ENCODE measurements around the gene HOXB4. TPM values are rescaled to one million over a fixed set of nuclear protein-coding genes. Genes with fewer than 3 reads are reported as not detected.
A peak's percentile ranks its signal among the peaks of the same experiment; 100 is the strongest.

HOXB4 gene
- total and polyA plus RNA-seq, 5 experiments from 2014 or later, result 0.06 to 2.3 (median 0.95) TPM; not detected in 1

- Mint-ChIP-seq H3K36me3 (peaks cover 0 to 4% (median 0%) of the 10 kb centered on the region in 3 donors), H3K4me1 (peaks cover 25 to 51% (median 44%) of the 10 kb centered on the region in 4 donors), H3K27me3 (peaks cover 57 to 100% (median 79%) of the 10 kb centered on the region in 5 donors), H3K9me3 (no peaks in the 10 kb centered on the region), H3K4me3 (peak overlapping the region; percentile 59 to 90 (median 84)), H3K27ac (peak overlapping the region in 2 of 10 donors; percentile 13 to 53)
- ATAC-seq (peak; percentile 42 to 56), DNase-seq (peak in 3 of 10 donors; percentile 23 to 61 (median 42))
- POLR2A ChIA-PET, result interaction anchor here (1.0 to 1.1 kb wide), 2 partner anchors 12 to 21 kb away, joined by 3 to 4 read pairs; no protein-coding TSS in a partner anchor
Measured at GRCh38 chr17:48597778-48598631, 19.9 kb upstream of the HOXB4 start.

DNA sequence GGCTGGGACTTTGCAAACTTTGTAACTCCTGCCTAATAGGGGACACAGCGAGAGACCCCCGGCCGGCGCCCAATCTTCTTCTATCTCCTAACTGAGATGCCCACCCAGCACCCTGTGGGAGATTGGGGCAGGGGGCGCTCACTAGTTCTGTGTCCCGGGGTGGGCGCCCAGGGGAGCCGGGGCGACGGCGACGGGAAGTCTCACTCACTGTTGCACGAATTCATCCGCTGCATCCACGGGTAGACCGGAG lies 19.3 kb upstream of the HOXB4 start:
- Mint-ChIP-seq H3K9me3 (no peaks in the 10 kb centered on the region), H3K36me3 (peaks cover 0 to 4% (median 0%) of the 10 kb centered on the region in 3 donors), H3K27ac (peak overlapping the region in 2 of 10 donors; percentile 13 to 53), H3K4me3 (peak overlapping the region; percentile 59 to 90 (median 84)), H3K4me1 (peaks cover 29 to 51% (median 45%) of the 10 kb centered on the region in 4 donors), H3K27me3 (peaks cover 58 to 100% (median 80%) of the 10 kb centered on the region in 5 donors)
- POLR2A ChIA-PET, result interaction anchor here (1.0 kb wide), 1 partner anchor 12 kb away, joined by 4 read pairs; no protein-coding TSS in a partner anchor
- peak in 3 of 10 donors; percentile 29 to 67 (median 44) for DNase-seq
- no peak for ATAC-seq

GRCh38 chr17:48596735-48597527 lies 18.8 kb upstream of the HOXB4 start:
- DNase-seq, result peak in 1 of 10 donors; percentile 61
- POLR2A ChIA-PET, result no interaction called here
- Mint-ChIP-seq H3K9me3 (no peaks in the 10 kb centered on the region), H3K4me1 (peaks cover 29 to 52% (median 46%) of the 10 kb centered on the region in 4 donors), H3K27ac (peak overlapping the region in 3 of 10 donors; percentile 33 to 71 (median 53)), H3K36me3 (peaks cover 0 to 4% (median 0%) of the 10 kb centered on the region in 3 donors), H3K4me3 (peak overlapping the region; percentile 59 to 90 (median 84)), H3K27me3 (peaks cover 56 to 100% (median 78%) of the 10 kb centered on the region in 5 donors)
- ATAC-seq, result no peak

DNA sequence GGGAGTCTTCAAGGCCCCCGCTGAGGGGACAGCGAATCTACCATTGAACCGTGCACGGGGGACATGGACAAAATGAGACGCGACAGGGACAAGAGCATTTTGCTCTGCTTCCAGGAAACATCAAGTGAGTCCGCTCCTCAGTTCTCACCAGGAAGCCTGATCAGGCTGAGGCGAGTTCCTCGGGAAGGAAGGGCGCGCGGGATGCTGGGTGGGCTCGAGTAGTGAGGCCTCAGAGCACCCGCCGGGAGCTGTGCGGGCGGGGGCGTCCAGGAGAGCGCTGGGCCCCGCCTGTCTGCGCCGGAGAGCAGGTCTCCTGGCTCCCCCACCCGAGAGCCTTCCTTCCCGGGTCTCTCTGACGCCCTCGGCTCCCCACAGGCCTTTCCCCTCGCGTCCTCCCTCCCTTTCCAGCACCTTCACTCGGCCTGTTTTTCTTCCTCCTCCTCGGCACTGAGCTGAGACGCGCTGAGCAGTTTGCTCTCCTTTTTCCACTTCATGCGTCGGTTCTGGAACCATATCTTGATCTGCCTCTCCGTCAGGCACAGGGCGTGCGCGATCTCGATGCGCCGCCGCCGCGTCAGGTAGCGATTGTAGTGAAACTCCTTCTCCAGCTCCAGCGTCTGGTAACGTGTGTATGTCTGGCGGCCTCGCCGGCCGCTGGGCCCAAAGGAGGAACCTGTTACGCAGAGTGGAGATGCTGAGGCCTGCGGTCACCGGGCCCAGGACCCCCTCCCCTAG lies 18.0 kb upstream of the HOXB4 start:
- peak; percentile 27 to 47 for ATAC-seq
- peaks cover 29 to 52% (median 44%) of the 10 kb centered on the region in 4 donors for H3K4me1 Mint-ChIP-seq
- H3K27ac Mint-ChIP-seq, result peak overlapping the region in 1 of 10 donors; percentile 33
- H3K4me3 Mint-ChIP-seq, result peak overlapping the region; percentile 59 to 90 (median 82)
- peaks cover 0 to 4% (median 0%) of the 10 kb centered on the region in 3 donors for H3K36me3 Mint-ChIP-seq
- peak in 2 of 10 donors; percentile 33 to 38 for DNase-seq
- H3K27me3 Mint-ChIP-seq, result peaks cover 58 to 100% (median 78%) of the 10 kb centered on the region in 5 donors
- POLR2A ChIA-PET, result no interaction called here
- H3K9me3 Mint-ChIP-seq, result no peaks in the 10 kb centered on the region

GRCh38 chr17:48595278-48595999 lies 17.3 kb upstream of the HOXB4 start:
- DNase-seq (no peak), ATAC-seq (no peak)
- no peaks in the 10 kb centered on the region for H3K9me3 Mint-ChIP-seq
- POLR2A ChIA-PET, result no interaction called here
- H3K4me1 Mint-ChIP-seq, result peaks cover 29 to 52% (median 45%) of the 10 kb centered on the region in 4 donors
- H3K4me3 Mint-ChIP-seq, result peak overlapping the region in 7 of 10 donors; percentile 7 to 60 (median 30)
- H3K27ac Mint-ChIP-seq, result no peak overlapping the region
- H3K36me3 Mint-ChIP-seq, result peaks cover 0 to 4% (median 0%) of the 10 kb centered on the region in 3 donors
- H3K27me3 Mint-ChIP-seq, result peaks cover 57 to 100% (median 78%) of the 10 kb centered on the region in 5 donors

DNA sequence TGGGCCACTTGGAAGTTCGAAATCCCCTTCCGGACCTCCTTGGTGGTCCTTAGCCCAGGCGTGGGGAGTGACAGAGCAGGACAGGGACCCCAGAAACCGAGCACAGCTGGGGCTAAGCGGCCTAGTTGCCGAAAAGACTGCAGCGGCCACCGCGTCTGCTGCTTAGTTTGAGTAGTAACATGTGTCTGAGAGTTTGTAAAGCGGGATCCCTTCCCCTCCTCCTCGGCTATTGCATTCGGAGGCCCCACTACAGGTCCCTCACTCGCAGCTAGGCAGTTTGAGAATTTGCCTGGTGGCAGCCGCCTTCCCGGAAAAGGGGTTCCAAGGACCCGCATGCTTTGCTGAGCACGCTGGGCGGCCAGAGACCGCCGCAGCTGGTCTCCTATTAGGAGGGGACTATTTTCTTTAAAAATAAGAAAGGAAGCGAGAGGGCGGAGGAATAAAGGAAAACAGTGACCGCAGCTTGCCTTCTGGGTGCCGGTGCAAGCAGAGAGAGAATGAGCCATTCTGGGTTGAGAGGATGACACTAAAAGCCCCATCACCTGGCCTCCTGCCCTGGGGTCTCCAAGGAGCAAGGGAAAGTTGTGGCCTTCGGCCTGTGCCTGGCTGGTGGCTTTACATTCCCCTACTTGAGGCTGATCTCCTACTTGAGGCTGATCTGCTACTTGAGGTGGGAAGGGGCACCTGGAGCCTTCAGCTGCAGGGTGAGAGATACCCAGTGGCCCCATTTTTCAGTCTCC lies 16.6 kb upstream of the HOXB4 start:
- POLR2A ChIA-PET, result no interaction called here
- Mint-ChIP-seq H3K27ac (peak overlapping the region in 1 of 10 donors; percentile 34), H3K9me3 (no peaks in the 10 kb centered on the region), H3K4me1 (peaks cover 29 to 59% (median 49%) of the 10 kb centered on the region in 4 donors), H3K4me3 (peak overlapping the region in 2 of 10 donors; percentile 44 to 60), H3K36me3 (peaks cover 0 to 4% (median 0%) of the 10 kb centered on the region in 3 donors), H3K27me3 (peaks cover 56 to 100% (median 78%) of the 10 kb centered on the region in 5 donors)
- DNase-seq (no peak), ATAC-seq (no peak)

DNA sequence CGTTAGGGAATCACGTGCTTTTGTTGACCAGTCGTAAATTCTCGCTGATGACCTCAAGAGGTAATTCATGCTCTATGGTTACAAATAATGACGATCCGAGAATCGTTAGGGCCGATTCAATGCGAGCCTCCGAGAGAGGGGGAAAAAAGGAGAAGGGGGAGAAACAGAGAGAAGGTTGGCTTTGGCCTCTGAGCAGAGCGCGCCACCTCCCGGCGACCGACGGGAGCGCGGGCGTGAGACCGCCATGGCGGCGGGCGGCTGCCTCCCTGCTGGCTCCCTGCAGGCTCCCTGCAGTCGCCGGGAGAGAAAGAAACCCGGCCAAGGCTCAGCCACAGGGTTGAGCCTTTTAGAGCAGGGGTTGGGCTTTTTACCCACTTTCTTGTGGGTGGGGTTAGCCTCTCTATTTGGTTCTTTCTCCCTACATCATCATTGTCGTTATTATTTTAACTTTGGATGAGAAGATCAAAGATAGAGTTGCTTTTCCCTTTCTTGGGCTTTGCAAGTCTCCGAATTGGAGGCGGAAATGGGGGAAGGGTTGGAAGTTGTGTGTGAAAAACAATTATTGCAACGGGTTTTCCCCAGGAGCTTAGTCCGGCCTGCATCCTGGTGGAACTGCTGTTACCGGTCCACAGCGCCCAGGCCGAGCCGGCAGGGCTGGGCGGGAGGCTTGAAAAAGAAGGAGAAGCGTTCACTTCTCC lies 15.8 kb upstream of the HOXB4 start:
- Mint-ChIP-seq H3K9me3 (no peaks in the 10 kb centered on the region), H3K27ac (peak overlapping the region in 1 of 10 donors; percentile 37), H3K4me3 (peak overlapping the region; percentile 68 to 87 (median 82)), H3K36me3 (peaks cover 0 to 4% (median 0%) of the 10 kb centered on the region in 3 donors), H3K4me1 (peaks cover 29 to 61% (median 50%) of the 10 kb centered on the region in 4 donors), H3K27me3 (peaks cover 55 to 100% (median 76%) of the 10 kb centered on the region in 5 donors)
- POLR2A ChIA-PET, result interaction anchor here (0.8 to 1.9 kb wide), 4 partner anchors 20 to 102 kb away, joined by 3 to 8 read pairs (median 3); partner anchors contain the start of gene HOXB8
- DNase-seq (peak; percentile 67 to 83 (median 82)), ATAC-seq (peak; percentile 64 to 67)

- DNase-seq (peak in 1 of 10 donors; percentile 15), ATAC-seq (peak; percentile 28 to 42)
- H3K9me3 Mint-ChIP-seq, result no peaks in the 10 kb centered on the region
- peak within 1 kb of the TSS in 2 of 10 donors; percentile 37 to 59 for H3K27ac Mint-ChIP-seq
- POLR2A ChIA-PET, result interaction anchor here (0.8 to 1.9 kb wide), 6 partner anchors 15 to 492 kb away, joined by 3 to 8 read pairs (median 3); partner anchors contain the start of genes CBX1, HOXB4 and HOXB8
- peak within 1 kb of the TSS; percentile 68 to 87 (median 82) for H3K4me3 Mint-ChIP-seq
- H3K36me3 Mint-ChIP-seq, result peaks cover 0 to 4% (median 0%) of the 10 kb centered on the region in 3 donors
- peaks cover 29 to 57% (median 44%) of the 10 kb centered on the region in 4 donors for H3K4me1 Mint-ChIP-seq
- H3K27me3 Mint-ChIP-seq, result peaks cover 54 to 100% (median 76%) of the 10 kb centered on the region in 5 donors
Measured at GRCh38 chr17:48593126-48593829, 15.1 kb upstream of the HOXB4 start, which contains the start of gene HOXB5. Gene HOXB5 (minus strand): TSS chr17:48593779. CDS start chr17:48593682, 97 bp downstream.

GRCh38 chr17:48592577-48592976 lies 14.4 kb upstream of the HOXB4 start:
- Mint-ChIP-seq H3K27me3 (peaks cover 54 to 100% (median 75%) of the 10 kb centered on the region in 5 donors), H3K9me3 (no peaks in the 10 kb centered on the region), H3K27ac (peak overlapping the region in 1 of 10 donors; percentile 13), H3K36me3 (peaks cover 0 to 4% (median 0%) of the 10 kb centered on the region in 3 donors), H3K4me3 (peak overlapping the region; percentile 68 to 87 (median 82)), H3K4me1 (peaks cover 24 to 50% (median 37%) of the 10 kb centered on the region in 4 donors)
- ATAC-seq, result peak; percentile 34 to 48
- peak in 1 of 10 donors; percentile 21 for DNase-seq
- POLR2A ChIA-PET, result interaction anchor here (1.0 to 1.9 kb wide), 5 partner anchors 14 to 492 kb away, joined by 3 to 8 read pairs (median 3); partner anchors contain the start of genes CBX1, HOXB4 and HOXB8
